Body of pancreas (tissue), 4 donors: Measurements from ENCODE around the gene SMPDL3A. TPM values are rescaled to one million over a fixed set of nuclear protein-coding genes. Genes with fewer than 3 reads are reported as not detected.
"Not testable (repeated sequence)": the region's sequence is repeated elsewhere in the genome, so short reads cannot be mapped to it uniquely, and the experiment has no call there.

Experiments
- ATAC-seq: fragments of 150-250 bp; one replicate; pipeline ENCODE4 v1.9.1; 2016
- DNase-seq, 4 donors: peaks; one replicate each; pipeline ENCODE4 v3.0.0-alpha.2; 2019
- H3K27ac ChIP-seq, 4 donors: fragments of 200-600 bp; sonication (generic); 1 replicate in 3 of 4; 2 replicates in 1 of 4; pipeline versions ENCODE4 v1.5.1 to v1.6.1; 2016 to 2019; ENCODE audit warnings: mild to moderate bottlenecking in 1 of 4, mixed read lengths in 1 of 4, moderate library complexity in 1 of 4
- H3K27me3 ChIP-seq, 2 donors: fragments of 200-600 bp; sonication (generic); one replicate each; pipeline ENCODE4 v1.6.0; 2016; ENCODE audit warnings: mild to moderate bottlenecking in 1 of 2
- H3K36me3 ChIP-seq, 2 donors: fragments of 200-600 bp; sonication (generic); replicated peaks in 1 of 2; 2 replicates each; pipeline ENCODE4 v1.5.1; 2016; ENCODE audit warnings: low read depth in 2 of 2; ENCODE audit not compliant: insufficient read depth in 1 of 2
- H3K4me1 ChIP-seq: fragments of 200-600 bp; sonication (generic); one replicate; pipeline ENCODE4 v1.6.0; 2016
- H3K4me3 ChIP-seq, 2 donors: fragments of 200-600 bp; sonication (generic); 1 replicate in 1 of 2; 2 replicates in 1 of 2; pipeline ENCODE4 v1.5.1; 2016 to 2019
- H3K9me3 ChIP-seq, 3 donors: fragments of 200-600 bp; sonication (generic); 1 replicate in 2 of 3; 2 replicates in 1 of 3; pipeline ENCODE4 v1.5.1; 2016
- POLR2A ChIP-seq, 3 donors: fragments of 450-650 bp; IDR thresholded peaks; one replicate each; pipeline ENCODE4 v1.6.1; 2016; ENCODE audit warnings: antibody characterized with exemption in 3 of 3, mild to moderate bottlenecking in 2 of 3
- WGBS, 2 donors: methylation state at CpG; one replicate each; pipeline ENCODE4 v1.1.5; 2017; 5-methylcytosine and 5-hydroxymethylcytosine counted together
- intact Hi-C: fragments of 100-400 bp; cut with DNase I; formaldehyde crosslinking; loops from one replicate; pipeline ENCODE4 v1.15.1; 2023
- total RNA-seq, 2 donors: library from RNA; depleted of rRNA; stranded (reverse); fragments of >200 nt; gene quantifications; one replicate each; pipeline ENCODE4 v1.1.0, GENCODE V29; 2016
- TF ChIP-seq, protein P1 (sequence below), 7 experiments: fragments of 450-650 bp in 4 of 7; fragments of 200-600 bp in 3 of 7; sonication (generic) in 3 of 7; IDR thresholded peaks; one replicate each; pipeline ENCODE4 v1.5.1; 2016 to 2019; ENCODE audit warnings: antibody characterized with exemption in 7 of 7

The SMPDL3A gene
- total RNA-seq = 10 to 100 TPM; 11.5 to 21.3 TPM

DNA sequence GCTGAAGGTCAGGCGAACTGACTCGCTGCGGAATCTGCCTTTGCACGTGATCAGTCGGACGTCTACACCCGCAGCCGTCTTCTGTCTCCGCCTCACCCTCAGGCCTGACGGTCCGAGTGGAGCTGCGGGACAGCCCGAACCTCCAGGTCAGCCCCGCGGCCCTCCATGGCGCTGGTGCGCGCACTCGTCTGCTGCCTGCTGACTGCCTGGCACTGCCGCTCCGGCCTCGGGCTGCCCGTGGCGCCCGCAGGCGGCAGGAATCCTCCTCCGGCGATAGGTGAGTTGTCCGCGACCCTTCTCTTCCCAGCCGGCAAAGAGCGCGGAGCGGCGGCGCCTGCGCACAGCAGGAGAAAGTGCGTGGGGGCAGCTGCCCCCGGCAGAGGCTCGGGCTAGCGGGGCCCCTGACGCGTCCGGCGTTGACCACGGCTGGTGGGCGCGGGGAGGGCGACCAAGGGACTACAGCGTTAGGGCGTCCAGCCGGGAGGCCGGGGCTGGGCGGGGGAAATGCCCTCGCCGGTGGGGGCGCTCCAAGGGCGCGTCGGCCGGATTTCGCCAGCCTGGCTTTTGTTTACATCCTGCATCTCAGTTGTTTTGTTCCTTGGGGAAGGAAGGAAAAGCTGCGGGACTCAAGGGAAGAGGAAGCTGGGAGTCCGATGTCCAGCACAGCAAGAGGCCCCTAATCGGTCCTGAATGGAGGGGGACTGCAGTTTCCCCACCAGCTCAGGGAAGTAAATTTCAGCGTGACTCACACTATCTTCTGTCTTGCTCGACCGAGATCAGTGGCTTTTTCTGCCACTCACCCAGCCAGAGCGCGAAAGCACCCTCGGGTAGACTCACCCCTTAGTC, at the start of gene SMPDL3A:
TSS of gene SMPDL3A (plus strand) at position 77 of the 846 bp plus-strand sequence. CDS start at position 166, 89 bp downstream.
- Histone ChIP-seq H3K27ac (peak within 1 kb of the TSS; percentile 88 to 99 (median 96)), H3K36me3 (no peaks in the 10 kb centered on the region), H3K4me1 (peaks cover 47% of the 10 kb centered on the region), H3K27me3 (no peaks in the 10 kb centered on the region), H3K9me3 (no peaks in the 10 kb centered on the region), H3K4me3 (peak within 1 kb of the TSS; percentile 9 to 10)
- peak; percentile 78 for ATAC-seq
- 0 to 1% methylated on average over 65 to 71 of the region's 71 CpGs for WGBS, 2 donors
- peak; percentile 78 to 83 (median 81) for DNase-seq
- intact Hi-C loops = no loop called here
- TF ChIP-seq, protein P1, sequence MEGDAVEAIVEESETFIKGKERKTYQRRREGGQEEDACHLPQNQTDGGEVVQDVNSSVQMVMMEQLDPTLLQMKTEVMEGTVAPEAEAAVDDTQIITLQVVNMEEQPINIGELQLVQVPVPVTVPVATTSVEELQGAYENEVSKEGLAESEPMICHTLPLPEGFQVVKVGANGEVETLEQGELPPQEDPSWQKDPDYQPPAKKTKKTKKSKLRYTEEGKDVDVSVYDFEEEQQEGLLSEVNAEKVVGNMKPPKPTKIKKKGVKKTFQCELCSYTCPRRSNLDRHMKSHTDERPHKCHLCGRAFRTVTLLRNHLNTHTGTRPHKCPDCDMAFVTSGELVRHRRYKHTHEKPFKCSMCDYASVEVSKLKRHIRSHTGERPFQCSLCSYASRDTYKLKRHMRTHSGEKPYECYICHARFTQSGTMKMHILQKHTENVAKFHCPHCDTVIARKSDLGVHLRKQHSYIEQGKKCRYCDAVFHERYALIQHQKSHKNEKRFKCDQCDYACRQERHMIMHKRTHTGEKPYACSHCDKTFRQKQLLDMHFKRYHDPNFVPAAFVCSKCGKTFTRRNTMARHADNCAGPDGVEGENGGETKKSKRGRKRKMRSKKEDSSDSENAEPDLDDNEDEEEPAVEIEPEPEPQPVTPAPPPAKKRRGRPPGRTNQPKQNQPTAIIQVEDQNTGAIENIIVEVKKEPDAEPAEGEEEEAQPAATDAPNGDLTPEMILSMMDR (IDR thresholded peaks at IDR 0.05) = peak; percentile 29 to 59 (median 51)
- peak; percentile 88 to 93 (median 91) for TF ChIP-seq POLR2A (IDR thresholded peaks at IDR 0.05)

GRCh38 chr6:122740091-122740490, 49.0 kb upstream of the SMPDL3A start:
- H3K4me3 ChIP-seq = no peak overlapping the region
- ATAC-seq (no peak), DNase-seq (no peak)
- H3K27ac ChIP-seq = no peak overlapping the region
- intact Hi-C loops = no loop called here
- WGBS, 2 donors = 91 to 93% methylated on average over 2 of the region's 2 CpGs
- TF ChIP-seq, protein P1 (IDR thresholded peaks at IDR 0.05) = no peak
- no peak for TF ChIP-seq POLR2A (IDR thresholded peaks at IDR 0.05)
- no peaks in the 10 kb centered on the region for H3K4me1 ChIP-seq
- H3K36me3 ChIP-seq = no peaks in the 10 kb centered on the region
- no peaks in the 10 kb centered on the region for H3K9me3 ChIP-seq
- H3K27me3 ChIP-seq = no peaks in the 10 kb centered on the region

- Histone ChIP-seq H3K36me3 (no peaks in the 10 kb centered on the region), H3K4me3 (no peak overlapping the region), H3K4me1 (no peaks in the 10 kb centered on the region), H3K9me3 (no peaks in the 10 kb centered on the region), H3K27me3 (no peaks in the 10 kb centered on the region), H3K27ac (no peak overlapping the region)
- no peak for DNase-seq
- ATAC-seq = no peak
- WGBS, 2 donors = 21 to 27% methylated on average over 2 of the region's 2 CpGs
- TF ChIP-seq, protein P1 (IDR thresholded peaks at IDR 0.05) = no peak
- no peak for TF ChIP-seq POLR2A (IDR thresholded peaks at IDR 0.05)
- intact Hi-C loops = no loop called here
Measured at GRCh38 chr6:122740936-122741335, 48.1 kb upstream of the SMPDL3A start.

DNA sequence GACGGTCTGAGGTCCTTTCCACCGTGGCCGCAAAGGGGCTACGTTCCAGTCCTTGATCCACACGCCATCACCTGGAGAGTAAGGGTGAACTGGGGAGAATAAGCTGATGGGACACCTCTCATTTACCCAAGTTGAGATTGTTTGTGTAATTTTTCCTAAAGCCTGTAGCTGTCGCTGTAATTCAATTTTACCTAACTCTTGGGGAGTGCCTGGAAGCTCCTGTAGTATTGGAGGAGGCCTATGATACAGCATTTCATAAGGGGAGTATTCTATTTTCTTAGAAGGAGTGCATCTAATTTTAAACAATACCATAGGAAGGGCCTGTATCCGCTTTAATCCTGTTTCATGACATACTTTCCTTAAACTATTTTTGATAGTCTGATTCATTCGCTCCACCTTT, 44.8 kb upstream of the SMPDL3A start:
- H3K27me3 ChIP-seq, H3K4me3 ChIP-seq, H3K4me1 ChIP-seq, H3K27ac ChIP-seq, H3K36me3 ChIP-seq, intact Hi-C loops, DNase-seq, H3K9me3 ChIP-seq, ATAC-seq: not testable (repeated sequence)
- TF ChIP-seq, protein P1 (IDR thresholded peaks at IDR 0.05) = peak in 3 of 7 experiments; percentile 22 to 36 (median 30)
- WGBS, 2 donors = 23 to 25% methylated on average over 8 of the region's 8 CpGs

- DNase-seq, ATAC-seq, H3K27ac ChIP-seq, H3K36me3 ChIP-seq, H3K4me1 ChIP-seq, H3K4me3 ChIP-seq, H3K9me3 ChIP-seq, intact Hi-C loops, H3K27me3 ChIP-seq: not testable (repeated sequence)
- WGBS, 2 donors = 77 to 79% methylated on average over 3 of the region's 3 CpGs
Measured at GRCh38 chr6:122744856-122745255, 44.2 kb upstream of the SMPDL3A start.
